HG03280 (cell line): ENCODE data around the gene NKX6-2.
"Not testable (repeated sequence)": the region's sequence is repeated elsewhere in the genome, so short reads cannot be mapped to it uniquely, and the experiment has no call there.

Source experiments
- ATAC-seq: cut with Tn5 transposase; IDR thresholded peaks from one replicate; pipeline ENCODE4 v1.9.1; 2021; ENCODE audit warnings: mild to moderate bottlenecking, moderate library complexity; ENCODE audit not compliant: unreplicated experiment

Gene NKX6-2

DNA sequence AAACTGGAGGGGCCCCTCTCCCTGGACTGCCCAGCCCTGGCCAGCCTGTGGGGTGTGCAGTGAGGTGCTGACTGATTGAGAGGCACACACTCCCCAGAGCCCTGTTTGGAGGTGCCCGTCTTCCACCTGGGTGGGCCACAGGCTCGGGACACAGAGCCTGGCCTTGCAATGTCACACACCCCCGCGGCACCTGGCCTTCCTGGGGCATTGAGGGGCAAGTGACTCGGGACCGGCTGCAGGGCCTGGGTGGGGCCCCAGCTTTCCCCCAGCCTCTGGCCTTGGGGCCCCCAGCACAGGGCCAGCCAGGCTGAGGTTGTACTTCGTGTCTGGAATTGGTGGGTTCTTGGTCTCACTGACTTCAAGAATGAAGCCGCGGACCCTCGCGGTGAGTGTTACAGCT, 13.9 kb upstream of the NKX6-2 start:
- ATAC-seq, result no peak

DNA sequence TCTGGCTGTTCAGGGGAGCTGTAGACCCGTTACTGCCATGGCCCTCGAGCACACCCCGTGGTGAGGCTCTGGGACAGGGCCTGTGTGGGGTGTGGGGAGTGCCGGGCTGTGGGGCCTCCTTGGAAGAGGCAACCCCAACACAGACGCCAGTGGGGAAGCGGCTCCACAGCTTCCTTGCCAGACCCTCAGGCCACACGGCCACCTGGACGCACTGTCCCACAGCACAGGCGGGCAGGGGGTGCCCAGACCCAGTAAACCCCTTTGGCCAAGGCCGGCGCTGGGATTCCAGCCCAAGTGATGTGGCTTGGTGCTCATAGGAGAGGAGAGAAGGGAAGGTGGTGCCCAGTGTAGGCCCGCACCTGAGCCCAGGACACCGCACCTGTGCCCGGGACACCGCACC, 12.9 kb upstream of the NKX6-2 start:
- ATAC-seq, result no peak

- ATAC-seq, result no peak
Observed at GRCh38 chr10:132798403-132798802, 12.5 kb upstream of the NKX6-2 start.

- ATAC-seq, result not testable (repeated sequence)
Observed at GRCh38 chr10:132797986-132798385, 12.0 kb upstream of the NKX6-2 start.

- ATAC-seq, result no peak
Observed at GRCh38 chr10:132796846-132797245, 10.9 kb upstream of the NKX6-2 start.

DNA sequence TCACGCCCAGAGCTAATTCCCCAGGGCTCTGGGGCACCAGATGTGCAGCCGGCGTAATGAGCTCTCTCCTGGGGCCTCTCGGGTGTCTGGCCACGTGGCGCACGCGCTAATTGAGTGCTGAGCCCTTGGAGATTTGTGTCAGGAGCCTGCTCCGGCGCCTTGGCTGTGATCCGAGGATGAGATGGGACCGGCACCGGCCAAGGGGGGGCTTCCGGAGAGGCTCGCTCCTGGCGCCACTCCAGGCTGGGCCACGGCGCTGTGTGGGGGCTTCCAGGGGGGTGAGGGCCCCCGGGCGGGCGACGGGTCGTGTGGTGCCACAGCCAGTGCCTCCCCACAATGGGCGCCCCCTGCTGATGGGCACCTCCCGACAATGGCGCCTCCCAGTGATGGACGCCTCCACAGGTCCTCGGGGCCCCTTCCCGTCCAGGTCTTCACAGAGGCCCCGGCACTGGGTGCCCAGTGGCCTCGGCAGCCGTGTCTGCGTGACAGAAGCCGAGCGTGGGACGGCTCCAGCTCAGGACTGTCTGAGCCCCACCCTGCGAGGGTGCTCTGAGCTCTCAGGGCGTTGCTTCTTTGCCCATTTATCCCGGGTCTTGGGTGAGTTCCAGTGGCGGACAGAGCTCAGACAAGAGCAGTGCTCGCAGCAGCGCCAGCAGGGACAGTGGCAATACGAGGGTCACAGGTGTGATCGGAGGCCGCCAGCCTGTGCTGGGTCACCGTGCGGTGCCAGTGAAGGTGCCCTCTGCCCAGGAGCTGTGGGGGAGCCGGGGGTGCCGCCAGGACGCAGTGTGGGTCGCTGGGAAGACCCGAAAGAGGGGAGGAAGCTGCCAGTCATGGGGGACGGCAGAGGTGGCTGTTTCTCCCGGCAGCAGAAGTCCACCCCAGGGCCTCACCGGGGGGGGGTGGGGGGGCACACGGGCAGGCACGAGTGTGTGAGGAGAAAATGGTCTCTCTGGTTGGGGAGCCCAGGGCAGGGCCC, 8.2 kb upstream of the NKX6-2 start:
- ATAC-seq, result no peak

GRCh38 chr10:132793213-132793612, 7.3 kb upstream of the NKX6-2 start:
- no peak for ATAC-seq

DNA sequence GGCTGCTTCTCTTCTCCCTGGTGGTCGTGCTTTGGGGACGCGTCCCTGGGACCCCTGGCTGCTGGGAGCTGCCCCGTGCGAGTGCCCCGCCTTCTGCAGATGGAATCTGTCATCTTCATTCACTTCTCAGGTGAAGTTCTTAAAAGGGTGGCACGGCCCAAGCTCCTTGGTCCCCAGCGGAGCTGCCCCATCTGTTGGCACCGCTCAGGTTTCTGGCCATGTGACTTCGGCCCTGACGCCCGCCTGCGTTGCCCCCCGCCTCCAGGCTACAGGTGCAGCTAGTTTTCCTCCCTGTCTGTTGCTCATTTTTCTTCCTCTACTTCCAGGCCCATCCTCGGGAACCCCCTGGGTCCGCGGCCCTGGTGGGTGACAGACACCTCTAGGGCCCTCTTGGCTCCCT, 6.8 kb upstream of the NKX6-2 start:
- ATAC-seq, result no peak

GRCh38 chr10:132792099-132792498, 6.2 kb upstream of the NKX6-2 start:
- ATAC-seq, result not testable (repeated sequence)

GRCh38 chr10:132790934-132791829, 5.2 kb upstream of the NKX6-2 start:
- no peak for ATAC-seq

DNA sequence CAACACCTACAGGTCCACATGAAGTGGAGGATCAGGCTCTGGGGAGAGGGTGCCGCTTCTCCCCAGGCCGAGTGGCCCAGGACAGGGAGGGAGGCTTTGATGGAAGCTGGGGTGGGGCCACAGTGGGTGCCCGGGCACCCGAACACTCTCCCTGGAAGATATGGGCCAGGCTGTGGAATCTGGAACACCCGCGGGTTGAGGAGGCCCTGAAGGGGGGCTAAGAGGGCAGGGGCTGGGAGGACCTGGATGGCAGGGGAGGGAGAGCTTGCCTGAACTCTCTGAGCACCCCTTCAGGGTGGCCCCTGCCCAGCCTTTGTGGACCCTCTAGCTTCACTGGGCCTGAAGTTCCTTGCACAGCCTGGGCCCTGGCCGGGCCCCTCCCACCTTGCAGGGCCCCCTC, 4.5 kb upstream of the NKX6-2 start:
- ATAC-seq, result no peak

GRCh38 chr10:132789659-132790148, 3.8 kb upstream of the NKX6-2 start:
- no peak for ATAC-seq

DNA sequence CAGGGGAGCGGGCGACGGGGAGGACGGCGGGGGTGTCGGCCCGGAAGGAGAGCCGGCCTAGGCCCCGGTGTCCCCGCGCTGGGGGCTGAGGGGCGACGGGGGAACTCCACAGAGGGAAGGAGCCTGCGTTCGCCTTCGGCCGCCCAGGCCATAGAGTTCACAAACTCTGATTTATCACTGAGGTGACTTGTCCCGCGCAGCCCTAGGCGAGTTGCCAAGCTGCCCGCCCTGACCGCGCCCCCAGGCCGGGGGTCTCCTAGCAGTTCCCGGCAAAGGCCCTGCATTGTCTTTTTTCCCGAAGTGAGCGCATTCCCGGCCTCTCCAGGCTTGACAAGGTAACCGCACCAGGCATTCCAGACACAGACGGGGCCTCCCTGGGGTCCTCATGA, 2.9 kb upstream of the NKX6-2 start:
- ATAC-seq, result no peak

DNA sequence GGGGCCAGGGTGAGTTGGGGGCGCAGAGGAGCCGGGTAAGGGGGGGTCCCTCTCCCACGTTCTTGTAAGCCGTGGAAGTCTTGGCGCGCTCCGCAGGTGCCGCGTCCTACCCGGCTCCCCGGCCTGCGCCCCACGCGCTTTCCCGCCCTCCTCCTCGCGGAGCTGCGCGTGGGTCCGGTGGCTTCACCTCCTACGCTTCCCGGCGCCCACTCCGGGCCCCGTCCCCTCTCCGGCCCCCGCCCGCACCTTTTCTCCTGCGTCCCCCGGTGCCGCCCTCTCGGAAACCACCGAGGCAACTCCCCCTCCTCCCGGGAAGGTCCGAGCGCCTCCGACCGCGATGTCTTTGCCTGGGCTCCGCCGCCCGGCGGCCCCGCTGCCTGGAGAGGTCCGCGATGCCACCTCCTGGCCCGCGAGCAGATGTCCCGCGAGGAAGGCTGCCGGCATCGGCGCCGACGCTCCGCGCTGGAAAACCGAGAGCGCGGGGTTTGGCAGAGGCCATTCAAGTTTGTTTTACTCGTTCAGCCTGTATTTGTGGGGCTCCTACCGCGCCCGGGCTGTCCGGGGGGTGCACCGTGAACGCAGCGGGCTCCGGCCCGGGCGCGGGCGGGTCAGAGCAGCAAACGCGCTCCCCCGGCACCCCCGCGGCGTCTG, 2.4 kb upstream of the NKX6-2 start:
- ATAC-seq, result no peak

- ATAC-seq, result no peak
Observed at GRCh38 chr10:132787495-132788179, 1.7 kb upstream of the NKX6-2 start.

DNA sequence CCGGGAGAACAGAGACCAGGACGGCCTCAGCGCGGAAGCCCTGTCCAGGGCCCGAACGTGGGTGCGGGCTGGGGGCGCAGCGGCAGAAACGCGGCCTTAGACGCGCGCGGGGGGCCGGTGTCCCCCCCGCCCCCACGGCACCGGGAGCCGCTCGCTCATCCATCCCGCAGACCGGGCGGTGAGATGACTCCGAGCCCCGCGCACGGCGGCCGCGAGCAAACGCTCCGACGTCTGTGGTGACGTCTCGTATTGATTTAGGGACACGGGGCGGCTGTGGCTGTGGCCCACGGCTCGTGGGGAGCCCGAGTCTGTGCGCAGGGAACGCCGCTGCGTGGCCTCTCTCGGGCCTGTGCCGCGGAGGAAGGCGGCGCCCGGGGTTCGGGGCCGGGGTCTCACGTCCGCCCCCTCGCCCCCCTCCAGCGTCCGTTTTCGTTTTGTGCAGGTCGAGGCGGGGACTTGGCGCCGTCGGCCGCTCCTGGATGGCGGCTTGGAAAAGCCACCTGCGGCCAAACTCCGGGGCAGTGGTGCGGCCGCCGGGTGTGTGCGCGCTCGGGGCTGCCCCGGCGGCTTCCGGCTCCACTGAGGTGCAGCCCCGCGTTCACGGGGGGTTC, 1.0 kb upstream of the NKX6-2 start:
- ATAC-seq, result no peak

DNA sequence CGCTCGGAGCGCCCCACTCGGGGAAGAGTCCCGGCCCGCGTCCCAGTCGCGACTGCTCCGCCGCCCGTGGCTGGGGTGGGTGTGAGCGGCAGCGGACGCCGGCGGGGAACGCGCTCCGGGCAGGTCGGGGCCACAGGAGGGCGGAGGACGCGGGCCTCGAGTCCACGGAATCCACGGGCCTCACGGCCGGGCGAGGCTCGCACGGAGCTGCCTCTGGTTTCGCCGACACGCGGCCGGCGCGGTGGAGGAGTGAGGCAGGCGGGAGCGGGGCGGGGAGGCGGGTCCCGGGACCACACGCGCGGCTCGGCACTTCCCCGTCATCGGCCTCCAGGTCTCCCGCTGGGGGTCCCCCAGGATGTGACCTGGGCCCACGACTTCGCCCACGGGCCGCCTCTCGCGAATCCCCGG, 533 bp upstream of the NKX6-2 start:
- no peak for ATAC-seq

DNA sequence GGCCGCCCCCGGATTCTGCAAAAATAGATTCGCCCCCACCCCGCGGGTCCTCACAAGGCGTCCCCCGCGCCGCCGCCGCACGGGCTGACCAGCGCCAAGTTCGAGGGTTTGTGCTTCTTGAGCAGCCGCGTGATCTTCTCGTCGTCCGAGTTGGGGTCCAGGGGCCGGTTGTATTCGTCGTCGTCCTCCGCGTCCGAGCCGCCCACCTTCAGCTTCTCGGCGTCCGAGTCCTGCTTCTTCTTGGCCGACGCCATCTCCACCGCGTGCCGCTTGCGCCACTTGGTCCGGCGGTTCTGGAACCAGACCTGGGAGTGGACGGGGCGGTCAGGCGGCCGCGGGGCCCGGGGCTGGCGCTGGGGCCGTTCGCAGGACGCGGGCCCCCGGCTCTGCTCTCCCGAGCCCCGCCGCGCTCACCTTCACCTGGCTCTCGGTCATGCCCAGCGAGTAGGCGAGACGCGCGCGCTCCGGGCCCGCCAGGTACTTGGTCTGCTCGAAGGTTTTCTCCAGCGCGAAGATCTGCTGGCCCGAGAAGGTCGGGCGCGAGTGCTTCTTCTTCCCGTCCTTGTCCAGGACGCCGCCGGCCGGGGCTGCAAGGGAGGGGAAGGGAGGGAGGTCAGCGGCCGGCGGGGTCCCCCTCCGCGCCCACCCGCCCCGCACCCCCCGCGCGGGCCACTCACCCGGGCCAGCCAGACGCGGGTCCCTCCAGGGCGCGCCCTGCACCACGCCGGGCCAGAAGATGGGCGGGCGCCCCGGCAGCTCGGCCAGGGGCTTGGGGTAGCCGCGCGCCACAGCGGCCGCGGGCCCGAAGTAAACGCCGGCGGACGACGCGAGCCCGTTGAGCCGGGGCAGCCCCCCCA, 853 bp downstream of the NKX6-2 start:
- no peak for ATAC-seq
